ENCODE results near the gene CSNK1G1.
A peak's percentile ranks its signal among the peaks of the same experiment; 100 is the strongest.

CSNK1G1 gene

GRCh38 chr15:64148581-64148980 is 207.4 kb downstream of the CSNK1G1 start:
- TF ChIP-seq CTCF (conservative IDR thresholded peaks at IDR 0.05; ENCODE audit: low read depth, low read length): no peak
- no peak for DNase-seq (ENCODE audit: low read depth)

GRCh38 chr15:64148168-64148567 is 207.8 kb downstream of the CSNK1G1 start:
- no peak for DNase-seq (ENCODE audit: low read depth)
- no peak for TF ChIP-seq CTCF (conservative IDR thresholded peaks at IDR 0.05; ENCODE audit: low read depth, low read length)
- H3K4me3 ChIP-seq (ENCODE audit: low read depth, low read length): no peak overlapping the region

More at GRCh38 chr15:64148581-64148980, 207.4 kb downstream of the CSNK1G1 start:
- H3K4me3 ChIP-seq (ENCODE audit: low read depth, low read length): no peak overlapping the region

- DNase-seq (ENCODE audit: low read depth): peak; percentile 82
- H3K4me3 ChIP-seq (ENCODE audit: low read depth, low read length): peak overlapping the region; percentile 6
- TF ChIP-seq CTCF (conservative IDR thresholded peaks at IDR 0.05; ENCODE audit: low read depth, low read length): no peak
These were observed 208.9 kb downstream of the CSNK1G1 start for GRCh38 chr15:64146885-64147681.

DNA sequence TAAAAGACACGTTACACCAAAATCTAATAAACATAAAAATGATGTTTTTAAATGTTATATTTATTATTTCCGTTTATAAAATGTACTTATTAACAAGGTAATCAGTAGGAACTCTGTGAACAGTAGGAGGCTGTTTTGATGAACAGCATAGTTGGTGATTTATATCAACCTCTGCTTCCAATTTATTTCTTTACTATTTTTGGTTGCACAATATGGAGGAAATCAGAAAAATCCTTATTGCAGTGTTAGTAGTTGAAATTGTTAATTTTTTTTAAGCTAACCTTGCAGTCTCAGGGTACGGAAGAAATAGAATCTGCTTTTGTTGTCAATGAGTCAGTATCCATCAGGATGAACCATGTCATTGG is 209.5 kb downstream of the CSNK1G1 start:
- TF ChIP-seq CTCF (conservative IDR thresholded peaks at IDR 0.05; ENCODE audit: low read depth, low read length): no peak

DNA sequence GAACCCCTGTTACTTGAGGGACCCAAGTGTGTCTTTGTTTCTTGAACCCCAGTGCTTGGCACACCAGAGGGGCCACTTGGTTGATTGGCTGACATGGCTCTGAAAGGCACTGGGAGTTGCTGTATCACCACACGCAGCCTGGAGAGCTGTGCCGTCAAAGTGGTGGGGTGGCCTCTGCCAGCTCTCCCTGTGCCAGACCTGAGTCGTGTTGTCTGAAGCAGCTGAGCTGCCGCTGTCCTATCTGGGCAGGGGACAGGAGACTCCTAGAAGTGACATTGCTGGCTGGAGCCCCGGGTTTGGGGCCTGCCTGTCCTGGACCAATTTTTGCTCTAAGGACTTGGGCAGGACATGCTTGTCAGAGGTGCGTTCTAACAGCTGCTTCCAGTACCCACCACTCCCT is 209.9 kb downstream of the CSNK1G1 start:
- DNase-seq (ENCODE audit: low read depth): no peak
- no peak for TF ChIP-seq CTCF (conservative IDR thresholded peaks at IDR 0.05; ENCODE audit: low read depth, low read length)

More for the DNA sequence above, 209.5 kb downstream of the CSNK1G1 start:
- no peak for DNase-seq (ENCODE audit: low read depth)
- no peak overlapping the region for H3K4me3 ChIP-seq (ENCODE audit: low read depth, low read length)

GRCh38 chr15:64144565-64145281 is 211.2 kb downstream of the CSNK1G1 start:
- no peak for DNase-seq (ENCODE audit: low read depth)
- no peak for TF ChIP-seq CTCF (conservative IDR thresholded peaks at IDR 0.05; ENCODE audit: low read depth, low read length)
- no peak overlapping the region for H3K4me3 ChIP-seq (ENCODE audit: low read depth, low read length)

More for the DNA sequence above, 209.9 kb downstream of the CSNK1G1 start:
- H3K4me3 ChIP-seq (ENCODE audit: low read depth, low read length): no peak overlapping the region

Data from choroid plexus epithelial cell (primary cell).